ENCODE measurements around the gene TM9SF4.

TM9SF4 gene, protein sequence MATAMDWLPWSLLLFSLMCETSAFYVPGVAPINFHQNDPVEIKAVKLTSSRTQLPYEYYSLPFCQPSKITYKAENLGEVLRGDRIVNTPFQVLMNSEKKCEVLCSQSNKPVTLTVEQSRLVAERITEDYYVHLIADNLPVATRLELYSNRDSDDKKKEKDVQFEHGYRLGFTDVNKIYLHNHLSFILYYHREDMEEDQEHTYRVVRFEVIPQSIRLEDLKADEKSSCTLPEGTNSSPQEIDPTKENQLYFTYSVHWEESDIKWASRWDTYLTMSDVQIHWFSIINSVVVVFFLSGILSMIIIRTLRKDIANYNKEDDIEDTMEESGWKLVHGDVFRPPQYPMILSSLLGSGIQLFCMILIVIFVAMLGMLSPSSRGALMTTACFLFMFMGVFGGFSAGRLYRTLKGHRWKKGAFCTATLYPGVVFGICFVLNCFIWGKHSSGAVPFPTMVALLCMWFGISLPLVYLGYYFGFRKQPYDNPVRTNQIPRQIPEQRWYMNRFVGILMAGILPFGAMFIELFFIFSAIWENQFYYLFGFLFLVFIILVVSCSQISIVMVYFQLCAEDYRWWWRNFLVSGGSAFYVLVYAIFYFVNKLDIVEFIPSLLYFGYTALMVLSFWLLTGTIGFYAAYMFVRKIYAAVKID

DNA sequence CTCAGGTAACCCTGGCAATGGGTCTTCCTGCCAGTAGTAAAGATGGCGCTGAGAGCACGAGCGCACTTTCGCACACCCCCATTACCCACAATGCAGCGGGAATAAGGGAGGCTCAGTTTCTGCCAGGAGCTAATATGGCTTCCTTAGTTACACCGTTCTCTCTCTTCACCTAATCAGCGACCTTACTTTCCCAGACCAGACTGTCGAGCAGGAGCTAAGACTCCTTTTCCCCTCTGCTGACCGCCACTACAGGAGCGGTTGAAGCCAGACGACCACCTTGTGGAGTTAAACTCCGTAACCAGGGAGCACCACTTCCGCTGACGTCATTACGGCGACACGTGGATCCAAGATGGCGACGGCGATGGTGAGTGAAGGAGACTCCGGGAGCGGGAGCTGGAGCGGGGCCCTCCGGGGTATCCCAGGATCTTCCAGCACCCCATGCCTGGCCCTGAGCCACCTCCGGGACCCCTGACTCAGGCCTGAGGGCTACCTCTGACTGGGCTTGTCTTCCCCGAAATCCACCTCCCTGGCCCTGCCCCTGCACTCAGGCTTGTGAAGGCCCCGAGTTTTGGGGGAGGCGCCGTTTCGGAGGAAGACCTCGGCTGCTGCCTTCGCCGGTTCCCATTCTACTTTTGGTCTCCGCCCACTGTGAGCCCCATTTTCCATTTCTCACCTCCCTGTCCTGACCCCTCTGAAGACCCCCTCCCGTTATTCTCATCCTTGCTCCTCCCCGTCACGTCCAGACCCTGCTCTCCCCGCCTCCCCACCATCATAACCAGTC lies at the start of gene TM9SF4:
TSS of gene TM9SF4 (plus strand) at position 323 of the 781 bp plus-strand sequence. CDS start at position 350, 27 bp downstream.
- TF ChIP-seq, protein P1, sequence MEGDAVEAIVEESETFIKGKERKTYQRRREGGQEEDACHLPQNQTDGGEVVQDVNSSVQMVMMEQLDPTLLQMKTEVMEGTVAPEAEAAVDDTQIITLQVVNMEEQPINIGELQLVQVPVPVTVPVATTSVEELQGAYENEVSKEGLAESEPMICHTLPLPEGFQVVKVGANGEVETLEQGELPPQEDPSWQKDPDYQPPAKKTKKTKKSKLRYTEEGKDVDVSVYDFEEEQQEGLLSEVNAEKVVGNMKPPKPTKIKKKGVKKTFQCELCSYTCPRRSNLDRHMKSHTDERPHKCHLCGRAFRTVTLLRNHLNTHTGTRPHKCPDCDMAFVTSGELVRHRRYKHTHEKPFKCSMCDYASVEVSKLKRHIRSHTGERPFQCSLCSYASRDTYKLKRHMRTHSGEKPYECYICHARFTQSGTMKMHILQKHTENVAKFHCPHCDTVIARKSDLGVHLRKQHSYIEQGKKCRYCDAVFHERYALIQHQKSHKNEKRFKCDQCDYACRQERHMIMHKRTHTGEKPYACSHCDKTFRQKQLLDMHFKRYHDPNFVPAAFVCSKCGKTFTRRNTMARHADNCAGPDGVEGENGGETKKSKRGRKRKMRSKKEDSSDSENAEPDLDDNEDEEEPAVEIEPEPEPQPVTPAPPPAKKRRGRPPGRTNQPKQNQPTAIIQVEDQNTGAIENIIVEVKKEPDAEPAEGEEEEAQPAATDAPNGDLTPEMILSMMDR (conservative IDR thresholded peaks at IDR 0.05; ENCODE audit: low read depth, low read length), result no peak
- DNase-seq (ENCODE audit: low read depth), result peak; percentile 84
- H3K4me3 ChIP-seq (ENCODE audit: low read length), result peak within 1 kb of the TSS; percentile 99

DNA sequence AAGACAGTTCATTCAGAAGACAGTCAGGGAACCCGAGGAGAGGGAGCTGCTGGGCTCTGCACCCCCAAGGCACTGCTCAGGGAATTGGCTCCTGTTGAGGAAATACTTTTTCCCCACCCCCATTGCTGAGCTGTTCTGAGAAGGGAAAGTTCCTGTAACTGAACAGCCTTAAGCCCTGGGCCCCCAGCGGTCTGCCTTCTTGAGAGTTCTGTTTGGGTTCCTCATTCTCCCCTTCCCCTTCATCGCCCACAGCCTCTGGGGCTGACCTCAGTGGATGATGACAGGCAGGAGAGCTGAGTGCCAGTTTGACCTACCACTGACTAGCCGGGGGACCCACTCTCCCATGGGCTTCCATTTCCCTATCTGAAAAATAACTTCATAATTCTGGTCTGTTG lies 46.7 kb upstream of the TM9SF4 start:
- no peak overlapping the region for H3K4me3 ChIP-seq (ENCODE audit: low read length)
- no peak for DNase-seq (ENCODE audit: low read depth)
- TF ChIP-seq, protein P1 (conservative IDR thresholded peaks at IDR 0.05; ENCODE audit: low read depth, low read length), result no peak

DNA sequence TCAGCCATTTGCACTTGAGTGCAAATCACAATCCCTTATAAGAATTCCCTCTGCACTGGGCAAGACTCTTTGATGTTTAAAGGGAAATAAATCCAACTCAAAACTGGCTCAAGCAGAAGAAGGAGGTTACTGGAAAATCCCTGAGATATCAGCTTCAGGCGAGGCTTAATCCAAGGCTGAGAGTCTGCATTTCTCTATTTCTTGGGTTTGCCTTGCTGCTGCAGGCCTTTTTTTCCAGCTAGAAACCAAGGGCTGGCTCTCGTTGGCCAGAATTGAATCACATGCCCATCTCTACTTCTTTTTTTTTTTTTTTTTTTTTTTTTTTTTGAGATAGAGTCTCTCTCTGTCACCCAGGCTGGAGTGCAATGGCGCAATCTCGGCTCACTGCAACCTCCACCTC lies 45.8 kb upstream of the TM9SF4 start:
- H3K4me3 ChIP-seq (ENCODE audit: low read length), result no peak overlapping the region
- DNase-seq (ENCODE audit: low read depth), result no peak
- TF ChIP-seq, protein P1 (conservative IDR thresholded peaks at IDR 0.05; ENCODE audit: low read depth, low read length), result no peak

DNA sequence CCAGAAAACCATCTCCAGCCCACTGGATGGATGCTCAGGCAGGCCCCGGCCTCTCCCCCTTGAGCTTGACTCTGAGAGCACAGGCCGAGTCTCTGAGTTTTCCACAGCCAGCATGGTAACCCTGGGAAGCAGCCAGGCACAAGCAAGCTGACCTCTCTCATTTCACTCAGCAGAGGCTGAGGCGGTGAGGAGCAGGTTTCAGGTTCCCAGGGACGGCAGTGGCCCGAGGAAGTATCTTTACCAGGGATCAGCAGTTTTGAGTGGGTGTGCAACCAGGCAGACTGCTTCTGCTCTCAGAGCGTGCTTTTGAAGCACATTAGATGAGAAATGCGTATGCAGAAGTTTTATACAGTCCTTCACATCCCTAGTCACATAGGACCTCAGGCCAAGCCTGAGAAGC lies 44.8 kb upstream of the TM9SF4 start:
- DNase-seq (ENCODE audit: low read depth), result no peak
- TF ChIP-seq, protein P1 (conservative IDR thresholded peaks at IDR 0.05; ENCODE audit: low read depth, low read length), result no peak
- H3K4me3 ChIP-seq (ENCODE audit: low read length), result no peak overlapping the region

DNA sequence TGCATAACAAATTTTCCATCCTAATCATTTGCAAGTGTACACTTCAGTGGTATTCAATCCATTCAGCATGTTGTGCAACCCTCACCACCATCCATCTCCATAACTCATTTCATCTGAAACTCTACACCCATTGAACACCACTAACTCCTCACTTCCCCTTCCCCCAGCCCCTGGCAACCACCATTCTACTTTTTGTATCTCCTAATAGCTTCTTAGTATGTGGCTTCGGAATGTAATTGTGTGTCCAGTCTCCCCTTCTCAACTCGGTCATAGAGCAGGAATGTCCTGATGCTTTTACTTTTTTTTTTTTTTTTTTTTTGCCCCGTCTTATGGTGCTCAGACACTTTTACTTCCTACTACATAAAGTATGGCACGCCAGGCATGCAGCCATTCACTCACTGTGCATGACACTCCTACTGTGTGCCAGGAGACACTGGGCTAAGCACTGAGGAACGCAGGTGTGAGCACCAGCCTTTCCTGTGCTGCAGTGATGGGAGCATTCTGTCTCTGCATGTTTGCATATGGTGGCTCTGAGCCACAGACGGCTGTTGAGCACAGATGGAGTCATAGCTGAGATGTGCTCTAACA lies 42.2 kb upstream of the TM9SF4 start:
- H3K4me3 ChIP-seq (ENCODE audit: low read length), result no peak overlapping the region
- DNase-seq (ENCODE audit: low read depth), result no peak
- TF ChIP-seq, protein P1 (conservative IDR thresholded peaks at IDR 0.05; ENCODE audit: low read depth, low read length), result no peak

DNA sequence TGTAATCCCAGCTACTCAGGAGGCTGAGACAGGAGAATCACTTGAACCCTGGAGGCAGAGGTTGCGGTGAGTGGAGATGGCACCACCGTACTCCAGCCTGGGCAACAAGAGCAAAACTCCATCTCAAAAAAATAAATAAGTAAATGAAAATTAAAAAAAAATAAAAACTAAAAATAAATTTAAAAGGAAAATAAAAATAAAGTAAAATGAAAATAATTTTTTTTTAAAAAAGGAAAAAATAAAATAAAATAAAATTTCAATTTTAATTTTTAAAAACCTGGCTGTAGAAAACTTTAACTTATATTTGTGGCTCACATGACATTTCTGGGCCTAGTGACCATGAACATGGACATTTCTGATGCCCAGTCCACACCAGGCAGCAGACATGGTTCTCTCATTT lies 41.3 kb upstream of the TM9SF4 start:
- no peak for DNase-seq (ENCODE audit: low read depth)
- TF ChIP-seq, protein P1 (conservative IDR thresholded peaks at IDR 0.05; ENCODE audit: low read depth, low read length), result no peak
- no peak overlapping the region for H3K4me3 ChIP-seq (ENCODE audit: low read length)
